GM18951 (cell line): ENCODE data around the gene COL11A2.

Experiments used
- POLR2A ChIP-seq: IDR thresholded peaks from 4 replicates; pipeline ENCODE4 v1.6.1; 2011; ENCODE audit warnings: mild to moderate bottlenecking; ENCODE audit not compliant: insufficient read length, insufficient read depth; ENCODE audit errors: extremely low read depth
- in situ Hi-C: fragments of 300-500 bp; cut with MboI; formaldehyde crosslinking; loops from one replicate; pipeline ENCODE4 v1.12.0; 2022; ENCODE audit warnings: low sequenced_read_pairs, mixed read lengths, inconsistent platforms; ENCODE audit not compliant: unreplicated experiment

The COL11A2 gene

DNA sequence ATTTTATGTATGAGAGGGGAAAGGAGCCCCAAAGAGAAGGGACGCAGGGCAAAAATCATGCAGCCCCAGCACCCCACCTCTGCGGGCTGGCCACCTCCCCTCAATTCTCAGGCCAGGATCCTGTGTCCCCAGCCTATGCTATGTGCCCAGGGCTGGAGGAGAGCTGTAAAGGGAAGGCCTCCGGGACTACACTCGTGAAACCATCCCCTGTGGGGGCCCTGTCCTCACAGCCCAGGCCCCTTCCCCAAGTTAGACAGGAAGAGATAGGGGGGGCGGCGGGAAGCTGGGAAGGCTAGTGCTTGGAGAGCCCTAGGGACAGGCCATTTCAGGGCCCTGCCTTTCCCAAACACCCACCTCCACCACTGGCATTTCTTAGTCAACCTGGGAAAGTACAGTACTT, 1.4 kb upstream of the COL11A2 start:
- no peak for TF ChIP-seq POLR2A
- in situ Hi-C loops = no loop called here

GRCh38 chr6:33192671-33193602, 670 bp upstream of the COL11A2 start:
- TF ChIP-seq POLR2A = no peak
- in situ Hi-C loops = no loop called here

- no peak for TF ChIP-seq POLR2A
Measured at GRCh38 chr6:33191383-33192104, 723 bp downstream of the COL11A2 start.

GRCh38 chr6:33190504-33191107, 1.7 kb downstream of the COL11A2 start:
- TF ChIP-seq POLR2A = no peak
- in situ Hi-C loops = no loop called here

More at GRCh38 chr6:33191383-33192104, 723 bp downstream of the COL11A2 start:
- in situ Hi-C loops = no loop called here

- in situ Hi-C loops = no loop called here
- TF ChIP-seq POLR2A = no peak
Measured at GRCh38 chr6:33189625-33190448, 2.4 kb downstream of the COL11A2 start.

DNA sequence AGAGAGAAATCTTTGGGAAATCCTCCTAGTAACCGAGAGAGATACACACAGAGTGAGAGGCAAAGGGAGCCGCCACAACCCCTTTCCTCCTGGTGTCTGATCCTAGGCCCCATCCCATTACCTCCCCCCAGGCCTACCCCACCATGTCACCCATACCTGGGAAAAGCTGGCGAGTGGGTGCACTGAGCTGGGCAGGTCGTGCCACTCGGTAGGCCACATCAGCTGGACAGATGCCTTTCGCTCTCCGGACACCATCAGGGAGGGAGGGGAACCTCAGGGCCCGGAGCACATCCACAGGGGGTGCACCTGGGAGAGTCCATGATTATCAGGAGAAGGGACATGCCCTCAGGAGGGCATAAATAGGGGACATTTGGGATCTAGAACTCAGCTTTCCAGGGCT, 3.1 kb downstream of the COL11A2 start:
- in situ Hi-C loops = no loop called here
- TF ChIP-seq POLR2A = no peak

DNA sequence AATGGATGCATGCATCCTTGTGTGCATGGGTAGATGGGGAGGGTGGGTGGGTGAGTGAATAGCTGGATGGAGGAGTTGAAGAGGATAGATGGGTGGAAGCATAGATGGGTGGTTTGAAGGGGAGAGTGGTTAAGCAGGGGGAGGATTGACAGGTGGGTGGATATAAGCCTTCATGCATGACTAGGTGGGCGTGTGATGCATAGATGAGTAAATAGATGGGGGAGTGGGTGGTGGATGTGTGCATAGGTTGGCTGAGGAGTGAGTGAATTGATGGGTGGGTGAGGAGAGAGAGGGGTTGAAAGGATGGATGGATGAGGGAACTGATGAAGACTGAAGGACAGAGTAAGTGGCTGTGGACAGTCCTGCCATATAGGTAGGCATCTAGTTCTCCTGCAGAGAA, 4.5 kb downstream of the COL11A2 start:
- in situ Hi-C loops = no loop called here
- TF ChIP-seq POLR2A = no peak

GRCh38 chr6:33185654-33186187, 6.5 kb downstream of the COL11A2 start:
- in situ Hi-C loops = no loop called here
- TF ChIP-seq POLR2A = no peak

DNA sequence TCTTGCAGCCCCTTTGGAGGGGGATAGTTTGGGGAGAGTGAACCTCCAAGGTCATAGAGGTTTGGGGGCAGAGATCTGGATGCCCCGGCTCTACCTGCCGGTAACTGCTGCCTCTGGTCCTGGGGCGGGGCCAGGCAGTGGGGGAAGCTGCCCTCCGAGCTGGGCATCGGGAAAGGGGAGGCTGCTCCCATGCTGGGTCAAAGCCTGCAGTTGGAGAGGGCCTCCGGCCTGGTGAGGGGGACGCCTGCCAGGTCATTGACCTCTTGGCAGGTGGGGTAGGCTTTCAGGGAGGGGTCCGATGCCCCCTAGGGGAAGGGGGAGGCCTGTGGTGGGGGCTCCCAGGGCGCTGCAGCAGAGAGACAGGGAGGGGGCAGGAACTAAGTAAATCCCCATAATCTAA, 7.1 kb downstream of the COL11A2 start:
- in situ Hi-C loops = no loop called here
- no peak for TF ChIP-seq POLR2A

GRCh38 chr6:33183071-33183683, 9.1 kb downstream of the COL11A2 start:
- in situ Hi-C loops = no loop called here
- TF ChIP-seq POLR2A = no peak

GRCh38 chr6:33181141-33181540, 11.1 kb downstream of the COL11A2 start:
- TF ChIP-seq POLR2A = no peak
- in situ Hi-C loops = no loop called here
